OCI-LY7 (cell line): ENCODE measurements around the gene OAS2.

Experiments
- CTCF ChIP-seq: fragments of 200-600 bp; sonication (generic); conservative IDR thresholded peaks from 2 replicates; pipeline ENCODE4 v1.5.1; 2014; ENCODE audit warnings: mild to moderate bottlenecking, antibody characterized with exemption, low read length, moderate library complexity, mixed read lengths
- EZH2phosphoT487 ChIP-seq: fragments of 200-600 bp; sonication (generic); IDR thresholded peaks from 2 replicates; pipeline ENCODE4 v1.6.1; 2018; ENCODE audit warnings: low read depth, borderline replicate concordance, mild to moderate bottlenecking, mixed run types, antibody characterized with exemption, low read length, moderate library complexity, mixed read lengths

DNA sequence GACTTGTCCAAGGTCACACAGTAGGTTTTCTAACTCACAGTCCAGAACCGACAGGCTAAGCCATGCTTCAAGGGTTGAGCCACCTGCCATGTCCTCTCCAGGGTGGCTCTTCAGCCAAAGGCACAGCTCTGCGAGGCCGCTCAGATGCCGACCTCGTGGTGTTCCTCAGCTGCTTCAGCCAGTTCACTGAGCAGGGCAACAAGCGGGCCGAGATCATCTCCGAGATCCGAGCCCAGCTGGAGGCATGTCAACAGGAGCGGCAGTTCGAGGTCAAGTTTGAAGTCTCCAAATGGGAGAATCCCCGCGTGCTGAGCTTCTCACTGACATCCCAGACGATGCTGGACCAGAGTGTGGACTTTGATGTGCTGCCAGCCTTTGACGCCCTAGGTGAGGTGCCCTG, 12.7 kb upstream of the OAS2 start:
- TF ChIP-seq CTCF (no peak), EZH2phosphoT487 (no peak)
